Measurements from ENCODE around the gene PADI1.

PADI1 gene

GRCh38 chr1:17196496-17197185 lies 8.3 kb upstream of the PADI1 start:
- no peak for DNase-seq (ENCODE audit: low spot score)

GRCh38 chr1:17197696-17198095 lies 7.2 kb upstream of the PADI1 start:
- no peak for DNase-seq (ENCODE audit: low spot score)

- DNase-seq (ENCODE audit: low spot score), result no peak
Measured at GRCh38 chr1:17198476-17199258, 6.3 kb upstream of the PADI1 start.

GRCh38 chr1:17199267-17200044 lies 5.5 kb upstream of the PADI1 start:
- DNase-seq (ENCODE audit: low spot score), result no peak

- no peak for DNase-seq (ENCODE audit: low spot score)
Measured at GRCh38 chr1:17200246-17200645, 4.7 kb upstream of the PADI1 start.

GRCh38 chr1:17200756-17201155 lies 4.2 kb upstream of the PADI1 start:
- DNase-seq (ENCODE audit: low spot score), result no peak

GRCh38 chr1:17201201-17202021 lies 3.5 kb upstream of the PADI1 start:
- DNase-seq (ENCODE audit: low spot score), result no peak

- DNase-seq (ENCODE audit: low spot score), result no peak
Measured at GRCh38 chr1:17205652-17206051, 724 bp downstream of the PADI1 start.

GRCh38 chr1:17206196-17206595 lies 1.3 kb downstream of the PADI1 start:
- no peak for DNase-seq (ENCODE audit: low spot score)

- DNase-seq (ENCODE audit: low spot score), result peak; percentile 67
Measured at GRCh38 chr1:17207046-17207445, 2.1 kb downstream of the PADI1 start.

GRCh38 chr1:17207540-17207939 lies 2.6 kb downstream of the PADI1 start:
- DNase-seq (ENCODE audit: low spot score), result peak; percentile 29

- DNase-seq (ENCODE audit: low spot score), result no peak
Measured at GRCh38 chr1:17207966-17208418, 3.1 kb downstream of the PADI1 start.

GRCh38 chr1:17208546-17208945 lies 3.6 kb downstream of the PADI1 start:
- no peak for DNase-seq (ENCODE audit: low spot score)

GRCh38 chr1:17209430-17209829 lies 4.5 kb downstream of the PADI1 start:
- no peak for DNase-seq (ENCODE audit: low spot score)

- DNase-seq (ENCODE audit: low spot score), result no peak
Measured at GRCh38 chr1:17210176-17210575, 5.2 kb downstream of the PADI1 start.

GRCh38 chr1:17211377-17211776 lies 6.4 kb downstream of the PADI1 start:
- DNase-seq (ENCODE audit: low spot score), result no peak

- no peak for DNase-seq (ENCODE audit: low spot score)
Measured at GRCh38 chr1:17212009-17212408, 7.1 kb downstream of the PADI1 start.

- DNase-seq (ENCODE audit: low spot score), result no peak
Measured at GRCh38 chr1:17212487-17213121, 7.7 kb downstream of the PADI1 start.

GRCh38 chr1:17213148-17213781 lies 8.3 kb downstream of the PADI1 start:
- DNase-seq (ENCODE audit: low spot score), result no peak

GRCh38 chr1:17213782-17214148 lies 8.8 kb downstream of the PADI1 start:
- DNase-seq (ENCODE audit: low spot score), result no peak

All from globus pallidus (tissue), 1 donor.